GOT3 (cell line): ENCODE data around the gene UNC5C.

Experiments
- DNase-seq: peaks from one replicate; lab custom pipeline; 2025; ENCODE audit warnings: mixed read lengths; lab: John Stamatoyannopoulos, UW

Gene UNC5C

GRCh38 chr4:95402299-95402698, 146.5 kb downstream of the UNC5C start:
- DNase-seq: no peak

- DNase-seq: no peak
Observed at GRCh38 chr4:95398217-95398616, 150.6 kb downstream of the UNC5C start.

DNA sequence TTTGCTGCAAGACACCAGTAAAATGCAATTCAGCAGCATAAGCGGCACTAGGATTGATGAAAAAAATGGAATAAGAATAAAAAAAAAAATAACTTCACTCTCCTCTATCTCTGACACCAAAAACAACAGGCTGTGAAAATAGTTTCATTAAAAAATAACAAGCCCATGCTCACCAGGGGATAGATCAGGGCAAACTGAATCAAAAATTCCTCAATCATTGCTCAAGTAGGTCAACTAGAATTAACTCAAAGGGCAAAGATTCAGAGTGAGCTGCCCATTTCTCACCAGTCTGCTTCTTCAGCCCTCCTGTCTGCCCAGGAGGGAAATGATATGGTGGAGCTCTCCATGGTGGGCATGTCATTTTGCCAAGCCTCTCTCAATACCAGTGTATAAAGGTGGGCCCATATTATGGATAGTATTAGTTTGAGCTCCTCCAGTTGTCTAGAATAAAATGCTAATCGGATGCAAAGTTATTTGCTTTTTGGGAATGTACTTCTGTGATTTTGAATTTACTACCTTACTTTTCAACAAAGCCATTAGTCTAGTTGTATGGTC, 153.9 kb downstream of the UNC5C start:
- no peak for DNase-seq

DNA sequence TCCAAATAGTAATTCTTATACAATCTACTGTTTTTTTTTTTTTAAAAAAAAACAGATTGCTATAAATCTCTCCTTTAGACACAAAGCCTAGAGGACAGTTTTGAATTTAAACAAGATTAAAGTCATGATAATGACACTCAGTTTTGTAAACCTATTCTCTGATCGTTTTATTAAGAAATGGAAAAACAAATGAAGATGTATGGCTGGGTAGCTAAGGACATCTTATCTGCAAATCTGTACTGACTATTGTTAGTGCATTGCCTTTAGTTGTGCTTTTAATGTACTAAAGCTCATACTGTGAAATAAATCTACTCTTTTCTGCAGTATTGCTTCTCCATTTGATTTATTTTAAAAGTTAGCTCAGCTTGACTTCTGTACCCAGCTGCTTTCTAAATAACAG, 155.0 kb downstream of the UNC5C start:
- no peak for DNase-seq

DNA sequence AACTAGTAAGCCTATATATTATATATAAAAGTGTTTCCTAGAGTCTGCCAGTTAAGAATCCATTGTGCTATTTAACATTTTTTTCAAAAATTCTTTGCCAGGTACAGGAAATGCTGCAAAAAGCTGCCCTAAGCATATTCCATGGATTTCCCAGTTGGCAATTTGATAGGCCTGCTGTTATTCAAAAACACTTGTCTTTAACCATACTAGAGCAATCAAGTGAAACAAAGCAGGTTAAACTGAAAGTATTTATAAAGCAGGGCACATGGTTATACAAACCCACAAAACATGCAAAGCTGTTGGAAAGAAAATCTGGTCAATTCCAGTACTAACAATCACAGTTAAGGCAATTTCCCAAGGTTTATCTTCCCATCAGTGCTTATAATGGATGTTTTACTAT, 159.9 kb downstream of the UNC5C start:
- no peak for DNase-seq

DNA sequence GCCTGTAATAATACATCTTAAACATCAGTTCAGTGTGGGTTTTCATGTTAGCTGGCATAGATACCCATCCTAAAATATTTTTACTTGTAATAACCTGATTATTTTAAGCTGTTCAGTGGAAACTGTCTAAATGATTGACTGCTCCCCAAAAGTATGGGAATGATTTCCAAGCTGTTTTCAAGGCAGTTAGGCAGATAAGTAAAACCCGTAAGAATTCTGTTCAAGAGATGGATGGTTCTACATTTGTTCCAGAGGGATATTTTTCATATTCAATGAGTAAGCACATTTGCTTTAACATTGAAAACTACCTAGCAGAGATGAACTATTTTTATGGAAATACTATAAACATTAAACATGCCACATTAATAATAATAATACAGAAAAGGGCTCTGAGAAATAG, 161.1 kb downstream of the UNC5C start:
- DNase-seq: no peak

DNA sequence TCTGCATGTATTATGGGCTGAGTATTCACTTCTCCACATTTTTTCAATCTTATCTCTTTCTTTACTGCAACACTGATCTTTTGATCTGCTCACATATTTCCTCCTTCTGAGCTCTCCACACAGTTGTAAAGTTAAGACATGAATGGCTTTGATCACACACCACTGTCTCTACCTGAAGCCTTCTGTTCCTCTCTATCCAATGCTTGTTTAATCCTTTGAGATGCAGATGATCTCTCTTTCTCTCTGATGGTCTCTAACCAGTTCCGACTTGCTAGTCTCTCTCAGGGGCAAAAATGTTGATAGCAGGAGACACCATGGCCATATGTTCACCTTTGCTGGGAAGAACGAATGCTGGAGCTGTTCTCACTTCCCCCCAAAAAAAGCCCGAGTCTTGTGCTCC, 162.4 kb downstream of the UNC5C start:
- no peak for DNase-seq

DNA sequence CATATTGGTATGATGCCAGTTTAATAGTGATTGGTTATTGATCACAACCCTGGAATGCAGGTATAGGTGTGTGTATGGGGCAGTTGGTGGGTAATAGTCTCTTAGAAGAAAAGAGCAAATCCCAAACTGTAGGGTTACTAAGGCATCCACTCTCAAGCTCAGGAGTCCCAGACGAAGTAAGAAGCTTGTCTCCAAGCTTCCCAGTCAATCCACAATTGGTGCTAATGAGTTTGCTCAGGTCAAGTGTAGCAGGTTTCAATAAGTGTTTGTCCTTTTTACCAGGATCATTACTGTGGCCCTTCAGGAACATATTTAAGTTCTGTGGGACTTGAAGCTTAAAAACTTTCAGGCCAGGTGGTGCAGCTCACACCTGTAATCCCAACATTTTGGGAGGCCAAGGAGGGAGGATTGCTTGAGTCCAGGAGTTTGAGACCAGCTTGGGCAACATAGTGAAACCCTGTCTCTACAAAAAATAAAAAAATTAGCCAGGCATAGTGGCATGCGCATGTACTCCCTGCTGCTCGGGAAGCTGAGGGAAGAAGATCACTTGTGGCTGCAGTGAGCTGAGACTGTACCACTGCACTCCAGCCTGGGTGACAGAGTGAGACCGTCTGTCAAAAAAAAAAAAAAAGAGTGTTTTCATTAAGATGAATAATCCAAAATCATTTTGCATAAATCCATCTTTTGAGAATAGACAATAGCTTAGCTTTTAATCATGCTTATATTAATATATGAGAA, 166.8 kb downstream of the UNC5C start:
- DNase-seq: no peak

DNA sequence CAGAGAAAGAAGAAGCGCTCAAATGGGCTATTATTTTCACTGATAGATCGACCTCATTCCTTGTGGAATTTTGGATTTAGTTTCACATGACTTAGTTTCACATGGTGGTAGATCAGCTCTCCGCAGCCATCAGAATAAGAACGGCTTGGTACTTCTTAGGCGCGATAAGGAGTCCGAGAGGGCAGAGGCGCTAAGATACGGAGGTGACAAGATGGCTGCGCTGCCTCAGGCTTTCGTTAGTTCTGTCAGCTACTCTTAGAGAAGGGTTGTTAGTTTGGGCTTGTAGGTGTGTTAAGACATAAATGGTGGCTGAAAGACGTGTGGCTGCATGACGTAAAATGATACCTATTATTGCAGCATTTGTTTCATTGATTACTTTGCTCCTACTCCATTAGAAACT, 169.1 kb downstream of the UNC5C start:
- no peak for DNase-seq

- no peak for DNase-seq
Observed at GRCh38 chr4:95377366-95377900, 171.3 kb downstream of the UNC5C start.

DNA sequence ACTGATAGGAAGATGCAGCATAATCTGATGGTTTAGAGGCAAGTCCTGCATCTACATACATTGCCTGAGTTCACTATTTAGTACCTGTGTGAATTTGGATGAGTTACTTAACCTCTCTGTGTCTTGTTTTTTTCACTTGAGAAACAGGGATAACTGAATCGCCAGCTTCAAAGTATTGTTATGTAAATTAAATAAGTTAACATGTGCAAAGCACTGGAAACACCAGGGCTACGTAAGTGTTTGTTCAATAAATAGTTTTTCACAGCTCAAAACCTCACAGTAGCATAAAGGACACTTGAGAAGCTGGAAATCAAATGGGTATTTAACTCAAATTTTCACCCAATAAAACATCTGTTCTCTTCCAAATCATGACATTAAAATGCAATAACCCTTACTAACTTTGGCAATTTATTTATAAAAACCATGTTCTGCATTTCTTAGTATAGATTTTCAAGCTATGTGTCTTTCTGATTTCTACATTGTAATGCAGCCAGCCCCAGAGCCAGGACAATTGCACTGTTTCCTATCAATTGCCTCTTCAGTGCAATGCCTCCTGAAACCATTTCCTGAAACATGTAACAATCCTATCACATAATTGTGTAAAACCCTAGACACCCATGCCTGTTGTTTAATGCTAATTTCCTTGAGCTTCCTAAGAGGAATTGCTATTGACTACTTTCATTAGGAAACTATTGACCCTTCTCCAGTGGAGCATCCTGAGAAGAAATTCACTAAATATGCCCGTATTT, 177.1 kb downstream of the UNC5C start:
- DNase-seq: no peak

DNA sequence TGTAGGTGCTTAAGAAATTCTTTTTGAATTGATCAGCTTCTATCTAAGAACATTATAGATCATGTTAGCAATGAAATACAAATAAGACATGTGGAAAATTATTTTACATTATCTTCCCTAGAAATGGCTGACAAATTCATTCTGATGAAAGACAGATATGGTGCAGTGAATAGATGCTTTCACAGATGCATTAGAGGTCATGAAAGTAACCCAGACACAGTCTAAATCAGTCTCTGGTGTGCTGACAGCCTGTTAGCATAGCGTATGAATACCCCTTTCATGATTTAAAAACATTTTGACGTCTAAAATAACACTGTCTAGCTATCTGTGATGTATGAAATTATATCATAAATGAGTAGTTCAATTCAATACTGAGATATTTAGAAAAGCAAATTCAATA, 180.9 kb downstream of the UNC5C start:
- no peak for DNase-seq

DNA sequence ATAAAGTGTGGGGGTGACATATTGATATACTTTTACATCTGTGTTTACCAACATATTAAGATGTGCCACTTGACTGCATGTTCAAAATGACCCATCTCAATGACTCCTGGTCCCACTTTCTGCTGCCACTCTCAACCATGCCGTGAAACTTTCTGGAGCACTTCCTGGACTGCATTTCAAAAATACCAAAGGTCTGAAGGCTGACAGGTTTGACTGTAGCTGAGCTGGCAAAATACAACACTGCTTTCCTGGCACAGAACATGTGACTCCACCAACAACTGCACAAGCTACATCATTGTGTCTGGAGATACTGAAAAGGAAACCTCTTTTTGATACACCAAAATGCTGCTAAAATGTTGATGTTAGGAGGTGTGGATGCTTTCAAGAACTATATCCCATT, 184.8 kb downstream of the UNC5C start:
- no peak for DNase-seq

DNA sequence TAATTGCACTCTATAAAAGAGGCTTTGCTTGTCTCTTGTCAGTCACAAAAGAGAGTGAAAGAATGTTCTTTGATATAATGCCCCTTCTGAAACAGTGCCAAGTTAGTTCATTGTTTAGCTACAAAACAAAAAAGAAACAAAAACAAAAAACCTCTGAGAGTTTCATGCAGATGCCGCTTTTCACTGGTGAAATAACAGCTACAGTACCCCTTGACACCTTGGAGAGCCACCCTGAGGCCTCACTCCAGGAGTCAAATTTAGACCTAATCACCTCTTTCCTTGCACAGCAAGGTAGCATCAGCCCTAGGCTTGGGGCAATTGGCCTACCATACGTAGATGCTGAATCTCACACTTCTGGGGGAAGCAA, 185.2 kb downstream of the UNC5C start:
- DNase-seq: no peak

DNA sequence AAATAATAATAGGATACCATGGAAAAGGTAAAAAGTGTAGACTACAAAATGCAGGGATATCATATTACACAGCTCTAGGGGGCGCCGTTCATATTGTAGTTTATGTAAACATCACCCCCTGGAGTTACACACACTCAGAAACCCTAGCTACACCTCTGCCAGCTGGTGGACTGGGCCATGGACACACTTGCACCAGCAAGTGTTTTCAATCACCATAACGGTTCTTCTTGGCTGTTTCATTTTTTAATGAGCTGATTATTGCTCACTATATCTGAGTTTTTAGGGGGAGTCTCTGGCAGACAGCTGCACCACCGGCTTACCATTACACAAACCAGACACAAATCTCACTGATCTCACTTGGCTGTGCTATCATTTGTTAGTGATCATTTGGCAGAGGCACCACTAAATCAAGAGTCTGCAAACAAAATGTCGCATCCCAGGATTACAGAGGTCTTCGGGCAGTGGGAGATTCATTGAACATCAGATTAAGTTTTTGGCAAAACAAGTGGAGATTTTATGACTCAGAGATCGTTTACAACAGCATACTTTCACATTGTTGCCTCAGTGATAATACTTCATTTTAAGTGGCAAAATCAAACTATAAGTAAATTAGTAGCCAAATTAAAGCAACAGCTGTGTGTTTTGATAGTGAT, 185.7 kb downstream of the UNC5C start:
- no peak for DNase-seq

- no peak for DNase-seq
Observed at GRCh38 chr4:95362066-95362465, 186.7 kb downstream of the UNC5C start.

DNA sequence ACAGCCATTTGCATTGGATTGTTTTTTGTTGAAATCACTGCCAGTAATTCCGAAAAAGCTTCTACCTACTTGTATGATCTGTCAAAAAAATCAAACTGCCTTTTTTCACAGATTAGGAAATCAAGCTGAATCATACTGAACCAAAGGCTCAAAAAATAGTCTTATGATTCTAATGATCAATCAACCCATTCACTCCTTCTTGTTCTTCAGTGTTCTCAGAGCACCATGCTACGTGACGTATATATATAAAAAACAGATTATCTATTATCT, 187.1 kb downstream of the UNC5C start:
- DNase-seq: no peak

- no peak for DNase-seq
Observed at GRCh38 chr4:95360906-95361695, 187.7 kb downstream of the UNC5C start.

GRCh38 chr4:95360256-95360903, 188.4 kb downstream of the UNC5C start:
- no peak for DNase-seq

GRCh38 chr4:95358421-95358820, 190.4 kb downstream of the UNC5C start:
- no peak for DNase-seq

- no peak for DNase-seq
Observed at GRCh38 chr4:95355021-95355420, 193.8 kb downstream of the UNC5C start.

DNA sequence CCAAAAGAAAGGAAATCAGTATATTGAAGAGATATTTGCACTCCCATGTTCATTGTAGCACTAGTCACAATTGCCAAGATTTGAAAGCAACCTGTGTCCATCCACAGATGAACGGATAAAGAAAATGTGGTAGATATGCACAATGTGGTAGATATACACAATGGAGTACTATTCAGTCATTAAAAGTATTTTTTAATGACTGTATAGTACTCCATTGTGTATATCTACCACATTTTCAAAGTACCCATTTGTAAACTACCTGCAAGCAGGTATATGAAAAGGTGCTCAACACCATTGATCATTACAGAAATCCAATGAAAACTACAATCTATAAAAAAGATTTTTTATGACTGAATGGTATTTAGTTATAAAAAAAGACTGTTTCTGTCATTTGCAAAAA, 200.4 kb downstream of the UNC5C start:
- no peak for DNase-seq
